Measurements from ENCODE around the gene EFR3B.

Gene EFR3B

DNA sequence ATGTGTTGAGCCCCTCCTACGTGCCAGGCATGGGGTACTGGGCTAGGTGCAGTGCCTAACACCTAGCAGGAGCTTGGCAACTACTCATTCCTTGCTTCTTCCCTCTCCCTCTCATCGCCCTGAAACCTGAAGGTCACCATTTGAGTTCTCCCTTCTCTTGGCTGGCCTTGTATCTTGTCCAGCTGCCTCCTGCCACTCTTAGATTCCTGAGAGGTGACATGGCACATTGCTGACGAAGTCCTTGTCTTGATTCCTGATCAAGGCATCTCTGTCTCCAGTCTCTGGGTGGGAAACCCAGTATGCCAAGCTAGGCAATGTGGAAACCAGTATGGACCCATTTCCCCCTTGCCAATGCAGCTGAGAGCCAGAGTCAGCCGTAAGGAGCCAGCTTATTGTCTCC, 9.0 kb upstream of the EFR3B start:
- DNase-seq (ENCODE audit: low read depth, low spot score) = no peak

GRCh38 chr2:25034081-25034480, 7.8 kb upstream of the EFR3B start:
- no peak for DNase-seq (ENCODE audit: low read depth, low spot score)
- H3K4me3 ChIP-seq (ENCODE audit: low read length) = no peak overlapping the region

More for the DNA sequence above, 9.0 kb upstream of the EFR3B start:
- no peak overlapping the region for H3K4me3 ChIP-seq (ENCODE audit: low read length)

- peak; percentile 35 for DNase-seq (ENCODE audit: low read depth, low spot score)
Measured at GRCh38 chr2:25035537-25036220, 6.2 kb upstream of the EFR3B start.

GRCh38 chr2:25036221-25036559, 5.7 kb upstream of the EFR3B start:
- H3K4me3 ChIP-seq (ENCODE audit: low read length) = no peak overlapping the region
- no peak for DNase-seq (ENCODE audit: low read depth, low spot score)

More at GRCh38 chr2:25035537-25036220, 6.2 kb upstream of the EFR3B start:
- H3K4me3 ChIP-seq (ENCODE audit: low read length) = no peak overlapping the region

GRCh38 chr2:25039126-25039525, 2.8 kb upstream of the EFR3B start:
- no peak overlapping the region for H3K4me3 ChIP-seq (ENCODE audit: low read length)
- no peak for DNase-seq (ENCODE audit: low read depth, low spot score)

GRCh38 chr2:25041307-25041927, 459 bp upstream of the EFR3B start:
- peak overlapping the region; percentile 45 for H3K4me3 ChIP-seq (ENCODE audit: low read length)
- no peak for DNase-seq (ENCODE audit: low read depth, low spot score)

GRCh38 chr2:25042321-25043240, 705 bp downstream of the EFR3B start:
- H3K4me3 ChIP-seq (ENCODE audit: low read length) = peak overlapping the region; percentile 48
- DNase-seq (ENCODE audit: low read depth, low spot score) = no peak

DNA sequence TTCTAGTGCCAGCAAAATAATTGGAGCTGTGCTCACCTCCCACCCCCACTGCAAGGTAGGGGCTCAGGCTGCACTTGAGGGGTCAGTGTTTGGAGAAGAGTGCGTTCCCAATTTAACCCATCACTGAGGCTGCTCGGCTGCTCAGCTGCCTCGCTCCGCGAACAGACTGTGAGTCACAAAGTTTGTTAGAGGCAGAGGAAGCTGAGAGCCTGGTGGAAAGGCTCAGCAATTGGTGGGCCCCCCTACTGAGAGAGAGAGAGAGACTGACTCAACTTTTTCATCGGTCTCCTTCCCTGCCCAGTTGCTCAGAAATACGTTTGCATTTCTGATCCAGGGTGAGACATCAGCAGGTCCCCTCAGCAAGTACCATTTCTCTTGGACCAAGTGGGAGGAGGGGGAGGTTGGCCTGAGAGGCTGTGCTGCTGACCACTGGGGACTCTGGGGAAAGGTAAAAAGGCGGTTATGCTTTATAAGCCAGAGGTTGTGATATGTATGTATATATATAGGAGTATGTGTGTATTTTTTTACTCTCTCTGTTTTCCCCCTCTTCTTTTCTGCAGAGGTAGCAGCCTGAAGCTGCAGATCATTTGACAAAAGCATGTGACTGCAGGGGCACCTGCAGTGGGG, 1.5 kb downstream of the EFR3B start:
- DNase-seq (ENCODE audit: low read depth, low spot score) = no peak
- peak overlapping the region; percentile 48; the same call in 1 of the 2 replicates for H3K4me3 ChIP-seq (ENCODE audit: low read length)

DNA sequence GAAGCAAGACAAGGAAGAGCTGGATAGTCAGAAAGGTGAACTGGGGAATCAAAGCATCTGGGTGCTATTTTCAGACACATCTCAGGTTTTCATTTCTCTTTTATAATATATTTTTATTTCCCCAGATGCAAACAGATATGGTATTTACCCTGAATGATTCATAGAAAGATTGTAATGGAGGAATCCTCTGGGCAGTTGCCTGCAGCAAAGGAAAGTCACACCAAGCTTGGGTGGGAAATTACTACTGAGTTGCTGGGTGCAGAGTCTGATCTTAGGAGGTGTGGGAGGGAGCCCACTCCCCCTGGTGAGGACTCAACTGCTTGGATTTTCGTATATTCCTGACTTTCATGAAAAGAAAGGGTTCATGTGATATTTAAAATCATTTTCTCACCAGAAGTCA, 2.1 kb downstream of the EFR3B start:
- no peak overlapping the region for H3K4me3 ChIP-seq (ENCODE audit: low read length)

DNA sequence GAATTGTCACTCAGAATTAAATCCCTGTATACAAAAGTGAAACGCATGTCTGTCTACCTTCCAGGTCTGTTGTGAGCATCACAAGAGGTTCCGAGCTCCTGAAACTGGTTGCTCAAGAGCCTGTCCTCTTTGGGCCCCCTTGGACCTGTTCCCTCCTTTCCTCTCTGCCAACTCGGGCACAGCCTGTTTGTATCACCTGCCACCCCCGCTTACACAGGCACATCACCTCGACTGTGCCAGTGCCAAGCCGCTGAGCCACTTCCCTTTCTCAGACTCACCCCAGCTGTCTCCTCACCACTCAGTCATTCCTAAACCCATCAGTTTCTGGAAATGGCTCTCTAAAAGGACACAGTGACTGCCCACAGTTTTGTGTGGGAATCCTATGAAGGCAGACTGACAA, 3.1 kb downstream of the EFR3B start:
- H3K4me3 ChIP-seq (ENCODE audit: low read length) = no peak overlapping the region
- no peak for DNase-seq (ENCODE audit: low read depth, low spot score)

More for the DNA sequence above, 2.1 kb downstream of the EFR3B start:
- DNase-seq (ENCODE audit: low read depth, low spot score) = no peak

DNA sequence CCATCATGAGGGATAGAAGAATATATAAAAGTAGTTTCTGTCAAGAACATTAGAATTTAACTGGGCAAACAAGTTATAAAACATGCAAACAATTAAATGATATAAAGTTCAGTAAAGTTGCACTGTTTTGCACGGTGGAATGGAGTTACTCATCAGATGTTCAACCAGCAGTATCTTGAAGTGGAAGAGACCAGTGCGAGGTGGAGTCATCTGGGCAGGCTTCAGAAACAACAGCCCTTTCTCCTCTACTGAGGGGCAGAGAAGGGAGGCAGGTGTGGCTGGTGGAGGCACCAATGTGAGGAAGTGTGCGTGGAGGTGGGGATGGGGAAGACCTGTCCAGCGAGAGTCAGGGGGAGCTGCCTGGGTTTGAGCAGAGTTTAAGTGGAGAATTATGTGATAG, 7.5 kb downstream of the EFR3B start:
- no peak overlapping the region for H3K4me3 ChIP-seq (ENCODE audit: low read length)
- DNase-seq (ENCODE audit: low read depth, low spot score) = no peak

GRCh38 chr2:25050128-25050527, 8.3 kb downstream of the EFR3B start:
- H3K4me3 ChIP-seq (ENCODE audit: low read length) = no peak overlapping the region
- no peak for DNase-seq (ENCODE audit: low read depth, low spot score)

GRCh38 chr2:25053041-25053440, 11.2 kb downstream of the EFR3B start:
- DNase-seq (ENCODE audit: low read depth, low spot score) = no peak

DNA sequence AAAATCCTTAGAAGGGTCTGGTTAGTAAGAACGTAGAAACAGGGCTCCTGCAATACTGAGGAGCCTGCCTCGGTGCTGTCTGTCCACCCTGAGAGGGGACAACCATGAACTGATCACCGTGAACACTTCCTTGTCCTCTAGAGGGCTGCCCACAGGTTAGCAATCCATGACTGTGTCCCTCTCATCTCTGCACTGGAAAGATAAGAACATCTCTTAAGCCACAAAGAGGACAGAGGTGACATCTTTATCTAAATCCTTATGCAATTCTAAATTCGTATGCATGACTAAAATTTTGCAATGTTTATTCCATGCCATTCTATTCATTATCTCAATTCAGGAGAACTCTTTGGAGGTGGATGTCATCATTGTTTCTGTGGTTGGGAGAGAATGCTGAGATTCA, 12.8 kb downstream of the EFR3B start:
- no peak for DNase-seq (ENCODE audit: low read depth, low spot score)

More at GRCh38 chr2:25053041-25053440, 11.2 kb downstream of the EFR3B start:
- H3K4me3 ChIP-seq (ENCODE audit: low read length) = no peak overlapping the region

DNA sequence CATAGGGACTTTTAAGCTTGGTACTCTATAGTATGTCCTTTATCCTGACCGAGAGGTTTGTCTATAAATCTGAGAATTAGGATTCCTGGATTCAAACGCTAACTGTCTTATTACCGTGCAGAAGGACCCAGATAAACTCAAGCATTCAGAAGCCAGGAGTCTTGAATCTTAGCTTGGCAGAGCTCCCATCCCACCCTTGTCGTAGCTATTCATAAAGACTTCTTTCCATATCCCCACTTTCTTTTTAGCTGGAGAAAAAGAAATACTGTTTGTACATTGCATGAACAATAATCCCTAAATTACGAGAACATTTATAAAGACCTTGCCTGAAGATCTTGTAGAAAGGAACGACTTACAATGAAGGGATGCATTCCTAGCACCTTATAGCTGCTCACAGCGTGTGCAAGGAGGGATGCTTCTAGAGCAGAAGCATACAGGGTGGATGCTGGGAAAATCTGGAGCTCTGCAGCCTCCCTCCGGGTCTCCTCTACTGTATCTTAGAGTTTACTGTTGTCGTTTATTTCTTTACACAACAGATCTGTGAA, 13.6 kb downstream of the EFR3B start:
- H3K4me3 ChIP-seq (ENCODE audit: low read length) = no peak overlapping the region
- DNase-seq (ENCODE audit: low read depth, low spot score) = no peak

More for the DNA sequence above, 12.8 kb downstream of the EFR3B start:
- H3K4me3 ChIP-seq (ENCODE audit: low read length) = no peak overlapping the region

DNA sequence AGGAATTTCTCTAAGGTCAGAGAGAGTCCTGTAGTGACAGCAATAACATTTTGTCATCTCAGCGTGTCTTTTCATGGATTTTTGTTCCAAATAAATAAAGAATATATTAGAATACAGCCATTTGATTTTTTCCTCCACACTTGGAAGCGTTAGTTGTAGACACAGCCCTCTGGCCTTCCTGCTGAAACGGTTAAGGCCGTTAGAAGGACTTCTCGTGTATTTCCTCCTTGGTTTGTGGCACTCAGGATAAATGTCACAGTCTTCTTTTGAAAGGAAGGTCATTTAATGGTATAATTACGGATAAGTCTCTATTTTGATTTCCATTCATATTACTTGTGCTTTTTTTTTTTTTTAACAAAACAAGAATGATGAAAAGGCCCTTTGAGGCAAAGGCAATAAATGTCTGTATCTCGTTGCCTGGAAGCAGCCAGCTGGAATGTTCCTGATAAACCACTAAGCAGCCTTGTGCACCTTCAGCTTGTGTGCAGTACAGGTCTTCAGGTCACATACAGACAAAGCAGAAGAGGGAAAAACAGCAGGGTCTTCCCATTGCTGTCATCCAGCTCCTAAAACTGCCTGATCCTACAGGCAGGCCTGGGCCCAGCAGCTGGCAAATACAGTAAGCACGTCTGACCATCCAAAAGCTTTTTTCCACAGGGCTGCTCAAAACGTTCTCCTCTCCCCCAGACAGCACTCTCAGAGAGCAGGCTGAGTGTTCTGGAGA, 14.4 kb downstream of the EFR3B start:
- no peak for DNase-seq (ENCODE audit: low read depth, low spot score)

GRCh38 chr2:25062511-25062917, 20.6 kb downstream of the EFR3B start:
- no peak overlapping the region for H3K4me3 ChIP-seq (ENCODE audit: low read length)
- DNase-seq (ENCODE audit: low read depth, low spot score) = no peak

More for the DNA sequence above, 14.4 kb downstream of the EFR3B start:
- no peak overlapping the region for H3K4me3 ChIP-seq (ENCODE audit: low read length)

- DNase-seq (ENCODE audit: low read depth, low spot score) = no peak
- H3K4me3 ChIP-seq (ENCODE audit: low read length) = no peak overlapping the region
Measured at GRCh38 chr2:25063876-25064660, 22.2 kb downstream of the EFR3B start.
